Bronchial epithelial cell (primary cell): ENCODE data around the gene SPATA33. TPM values are rescaled to one million over a fixed set of nuclear protein-coding genes. Genes with fewer than 3 reads are reported as not detected.

ENCODE experiments used
- DNase-seq: peaks from one replicate; pipeline ENCODE4 v3.0.0-alpha.2; 2010; ENCODE audit warnings: low read depth
- FAIRE-seq: peaks from 2 replicates; lab custom pipeline; 2011; peaks lifted over from hg19 to GRCh38; lab: Jason Lieb, UNC
- H3K27me3 ChIP-seq: 2 replicates; pipeline ENCODE4 v1.5.1; 2011; ENCODE audit warnings: low read length; ENCODE audit not compliant: control insufficient read depth, insufficient read depth
- H3K36me3 ChIP-seq: 2 replicates; pipeline ENCODE4 v1.5.1; 2011; ENCODE audit warnings: low read length; ENCODE audit not compliant: control insufficient read depth, insufficient read depth
- H3K4me3 ChIP-seq: 2 replicates; pipeline ENCODE4 v1.5.1; 2011; ENCODE audit warnings: mild to moderate bottlenecking, low read depth, low read length, control low read depth
- total RNA-seq: library from RNA; depleted of rRNA; stranded (reverse); fragments of >200 nt; gene quantifications from 2 replicates; pipeline ENCODE4 v1.2.1, GENCODE V29; 2014
- TF ChIP-seq, protein P1 (sequence below): IDR thresholded peaks from 2 replicates; pipeline ENCODE4 v1.5.1; 2011; ENCODE audit warnings: mild to moderate bottlenecking, moderate library complexity, low read length, control low read depth, inconsistent platforms; ENCODE audit not compliant: insufficient read depth, severe bottlenecking

Gene SPATA33
- total RNA-seq, 1 donor from 2014 or later, result 1.3 TPM

DNA sequence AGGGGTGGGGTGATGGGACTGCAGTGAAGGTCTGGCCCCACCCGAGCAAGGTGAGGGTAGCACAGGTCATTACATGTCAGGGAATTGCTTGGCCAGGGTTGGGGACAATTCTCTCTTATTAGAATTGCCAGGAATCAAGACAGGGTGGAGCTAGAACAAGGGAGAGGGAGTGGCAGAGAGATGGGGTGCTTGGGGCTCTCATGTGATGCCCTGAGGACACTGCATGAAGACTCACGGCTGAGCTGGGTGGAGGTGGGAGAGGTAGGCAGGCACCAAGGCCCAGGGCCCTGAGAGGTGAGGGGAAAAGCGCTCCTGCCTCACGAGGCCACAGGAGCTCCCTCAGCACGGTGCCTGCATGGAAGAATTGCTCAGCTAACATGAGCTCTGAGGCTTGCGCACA, 40.6 kb upstream of the SPATA33 start:
- FAIRE-seq, result no peak
- Histone ChIP-seq H3K4me3 (no peak overlapping the region), H3K36me3 (no peaks in the 10 kb centered on the region), H3K27me3 (peaks cover 5% of the 10 kb centered on the region)
- TF ChIP-seq, protein P1, sequence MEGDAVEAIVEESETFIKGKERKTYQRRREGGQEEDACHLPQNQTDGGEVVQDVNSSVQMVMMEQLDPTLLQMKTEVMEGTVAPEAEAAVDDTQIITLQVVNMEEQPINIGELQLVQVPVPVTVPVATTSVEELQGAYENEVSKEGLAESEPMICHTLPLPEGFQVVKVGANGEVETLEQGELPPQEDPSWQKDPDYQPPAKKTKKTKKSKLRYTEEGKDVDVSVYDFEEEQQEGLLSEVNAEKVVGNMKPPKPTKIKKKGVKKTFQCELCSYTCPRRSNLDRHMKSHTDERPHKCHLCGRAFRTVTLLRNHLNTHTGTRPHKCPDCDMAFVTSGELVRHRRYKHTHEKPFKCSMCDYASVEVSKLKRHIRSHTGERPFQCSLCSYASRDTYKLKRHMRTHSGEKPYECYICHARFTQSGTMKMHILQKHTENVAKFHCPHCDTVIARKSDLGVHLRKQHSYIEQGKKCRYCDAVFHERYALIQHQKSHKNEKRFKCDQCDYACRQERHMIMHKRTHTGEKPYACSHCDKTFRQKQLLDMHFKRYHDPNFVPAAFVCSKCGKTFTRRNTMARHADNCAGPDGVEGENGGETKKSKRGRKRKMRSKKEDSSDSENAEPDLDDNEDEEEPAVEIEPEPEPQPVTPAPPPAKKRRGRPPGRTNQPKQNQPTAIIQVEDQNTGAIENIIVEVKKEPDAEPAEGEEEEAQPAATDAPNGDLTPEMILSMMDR, result no peak
- DNase-seq, result no peak

DNA sequence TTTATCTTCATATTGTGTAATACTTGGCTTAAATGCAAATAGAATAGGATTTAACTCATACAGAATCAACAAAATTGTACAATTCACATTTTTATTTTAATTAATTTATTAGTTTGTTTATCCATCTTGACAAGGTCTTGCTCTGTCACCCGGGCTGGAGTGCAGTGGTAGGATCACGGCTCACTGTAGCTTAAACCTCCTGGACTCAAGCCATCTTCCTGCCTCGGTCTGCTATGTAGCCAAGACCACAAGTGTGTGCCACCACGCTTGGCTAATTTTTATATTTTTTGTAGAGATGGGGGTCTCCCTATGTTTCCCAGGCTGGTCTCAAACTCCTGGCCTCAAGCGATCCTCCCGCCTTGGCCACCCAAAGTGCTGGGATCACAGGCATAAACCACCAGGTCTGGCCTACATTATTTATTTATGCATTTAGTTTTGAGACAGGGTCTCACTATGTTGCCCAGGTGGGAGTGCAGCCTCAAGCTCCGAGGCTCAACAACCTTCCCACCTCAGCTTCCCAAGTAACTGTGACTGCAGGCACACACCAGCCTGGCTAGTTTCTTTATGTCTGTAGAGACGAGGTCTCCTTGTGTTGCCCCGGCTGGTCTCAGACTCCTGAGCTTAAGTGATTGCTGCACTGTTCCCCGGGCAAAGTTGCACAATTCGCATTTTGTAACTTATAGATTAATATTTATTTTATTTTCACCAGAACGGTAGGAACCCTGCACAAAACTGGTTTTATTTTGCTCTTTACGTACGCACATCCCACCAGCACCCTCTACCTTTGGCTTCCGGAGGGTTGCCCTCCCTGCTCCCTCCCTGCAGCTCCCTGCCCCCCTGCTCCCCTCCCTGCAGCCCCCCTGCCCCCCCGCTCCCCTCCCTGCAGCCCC, 39.3 kb upstream of the SPATA33 start:
- DNase-seq, result no peak
- Histone ChIP-seq H3K36me3 (no peaks in the 10 kb centered on the region), H3K27me3 (peaks cover 12% of the 10 kb centered on the region), H3K4me3 (no peak overlapping the region)
- TF ChIP-seq, protein P1, result no peak
- FAIRE-seq, result no peak

DNA sequence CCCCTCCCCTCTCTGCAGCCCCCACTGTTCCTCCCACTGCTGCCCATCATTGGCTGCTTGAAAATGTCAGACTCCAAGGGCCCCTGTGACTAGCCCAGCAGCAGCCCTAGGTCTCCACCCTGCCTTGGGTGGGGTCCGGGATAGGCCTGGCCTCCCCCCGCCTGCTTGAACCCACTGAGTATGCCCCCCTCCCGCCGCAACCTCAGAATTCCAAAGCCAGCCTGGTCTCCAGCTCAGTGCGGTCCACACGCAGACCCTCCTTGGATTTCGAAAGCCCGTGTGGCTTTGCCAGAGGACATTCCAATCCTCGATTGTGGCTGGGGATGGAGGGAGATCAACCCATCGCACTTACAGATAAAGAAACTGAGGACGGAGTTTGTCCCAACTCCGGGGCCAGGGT, 37.8 kb upstream of the SPATA33 start:
- H3K4me3 ChIP-seq, result no peak overlapping the region
- peaks cover 17% of the 10 kb centered on the region for H3K27me3 ChIP-seq
- TF ChIP-seq, protein P1, result no peak
- DNase-seq (no peak), FAIRE-seq (no peak)
- H3K36me3 ChIP-seq, result no peaks in the 10 kb centered on the region

DNA sequence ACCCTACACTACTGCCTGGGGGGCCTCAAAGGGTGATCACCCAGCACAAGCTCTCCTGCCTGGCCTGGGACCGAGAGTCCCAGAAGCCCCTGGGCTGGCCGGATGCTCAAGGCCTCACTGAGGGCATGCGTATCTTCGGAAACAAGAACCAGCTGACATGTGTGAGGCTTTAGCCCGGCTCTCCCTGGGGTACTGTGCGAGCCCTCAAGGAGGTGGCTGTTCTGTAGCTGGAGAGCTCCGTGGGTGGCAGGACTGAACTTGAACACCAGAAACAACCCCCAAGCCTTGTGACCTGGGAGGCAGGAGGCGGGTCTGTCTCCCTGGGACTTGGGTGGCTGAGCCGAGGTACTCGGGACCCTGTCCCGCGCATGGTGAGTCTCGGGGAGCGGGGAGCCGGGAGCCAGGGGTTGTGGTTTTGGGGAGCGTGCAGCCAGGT, 37.2 kb upstream of the SPATA33 start:
- no peaks in the 10 kb centered on the region for H3K36me3 ChIP-seq
- no peak for DNase-seq
- no peak for FAIRE-seq
- peaks cover 17% of the 10 kb centered on the region for H3K27me3 ChIP-seq
- no peak overlapping the region for H3K4me3 ChIP-seq
- TF ChIP-seq, protein P1, result no peak

DNA sequence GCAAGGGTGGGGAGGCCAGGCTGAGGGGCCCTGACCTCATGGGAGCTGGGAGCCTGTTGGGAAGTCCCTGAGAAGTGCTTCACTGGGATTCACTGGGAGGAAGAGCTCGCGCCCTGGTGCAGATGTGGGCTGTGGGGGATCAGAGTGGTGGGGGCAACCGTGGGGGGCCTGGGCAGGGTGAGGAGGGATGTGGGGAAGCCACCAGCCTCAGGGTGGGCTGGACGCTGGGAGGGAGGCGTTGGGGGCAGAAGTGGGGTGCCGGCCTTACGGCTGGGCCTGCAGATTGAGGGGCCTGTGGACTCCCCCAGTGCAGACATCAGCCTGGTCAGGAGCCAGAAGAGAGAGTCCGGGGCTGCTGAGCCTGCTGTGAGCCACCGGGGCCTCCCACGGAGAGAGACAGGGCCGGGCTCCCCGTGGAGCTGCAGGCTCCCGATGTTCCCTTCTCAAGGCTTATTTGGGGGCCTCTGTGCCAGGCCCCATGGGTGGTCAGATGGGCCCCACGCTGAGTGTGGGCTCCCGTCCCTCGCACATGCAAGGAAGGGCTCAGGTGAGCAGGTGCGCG, 36.4 kb upstream of the SPATA33 start:
- FAIRE-seq (no peak), DNase-seq (no peak)
- Histone ChIP-seq H3K27me3 (peaks cover 17% of the 10 kb centered on the region), H3K36me3 (no peaks in the 10 kb centered on the region), H3K4me3 (no peak overlapping the region)
- TF ChIP-seq, protein P1, result no peak
